Right atrium auricular region (tissue), 2 donors: ENCODE measurements around the gene CLCA2. TPM values are rescaled to one million over a fixed set of nuclear protein-coding genes. Genes with fewer than 3 reads are reported as not detected.

Experiments
- DNase-seq: peaks from one replicate; pipeline ENCODE4 v3.0.0-alpha.2; 2019; ENCODE audit warnings: low spot score
- H3K27ac ChIP-seq, 2 donors: fragments of 200-600 bp; sonication (generic); 1 replicate in 1 of 2; 2 replicates in 1 of 2; pipeline ENCODE4 v1.5.1; 2016 to 2019
- H3K27me3 ChIP-seq, 2 donors: fragments of 200-600 bp; sonication (generic); one replicate each; pipeline versions ENCODE4 v1.5.1 to v1.6.0; 2017 to 2019
- H3K36me3 ChIP-seq: fragments of 200-600 bp; sonication (generic); one replicate; pipeline ENCODE4 v1.5.1; 2016
- H3K4me1 ChIP-seq, 2 donors: fragments of 200-600 bp; sonication (generic); one replicate each; pipeline versions ENCODE4 v1.5.1 to v1.6.0; 2017 to 2019
- H3K4me3 ChIP-seq, 2 donors: fragments of 200-600 bp; sonication (generic); 1 replicate in 1 of 2; 2 replicates in 1 of 2; pipeline ENCODE4 v1.5.1; 2017 to 2019; ENCODE audit warnings: mild to moderate bottlenecking in 1 of 2, moderate library complexity in 1 of 2
- H3K9me3 ChIP-seq, 2 donors: fragments of 200-600 bp; sonication (generic); one replicate each; pipeline ENCODE4 v1.5.1; 2019
- CTCF ChIP-seq, 2 donors: fragments of 200-600 bp; sonication (generic); IDR thresholded peaks; one replicate each; pipeline ENCODE4 v1.5.1; 2019; ENCODE audit warnings: antibody characterized with exemption in 2 of 2
- total RNA-seq, 2 donors: library from RNA; depleted of rRNA; stranded (reverse); fragments of >200 nt; gene quantifications; one replicate each; pipeline ENCODE4 v1.1.0, GENCODE V29; 2016

Gene CLCA2
- total RNA-seq, 2 donors from 2014 or later = not detected

GRCh38 chr1:86430376-86430775, 6.4 kb downstream of the CLCA2 start:
- Histone ChIP-seq H3K4me3 (no peak overlapping the region), H3K9me3 (no peaks in the 10 kb centered on the region), H3K27me3 (no peaks in the 10 kb centered on the region), H3K4me1 (peaks cover 0 to 13% of the 10 kb centered on the region in 2 donors), H3K27ac (peak overlapping the region; percentile 42 to 57), H3K36me3 (no peaks in the 10 kb centered on the region)
- no peak for TF ChIP-seq CTCF (IDR thresholded peaks at IDR 0.05)
- no peak for DNase-seq

- Histone ChIP-seq H3K4me3 (no peak overlapping the region), H3K9me3 (no peaks in the 10 kb centered on the region), H3K4me1 (peaks cover 0 to 13% of the 10 kb centered on the region in 2 donors), H3K27ac (no peak overlapping the region), H3K36me3 (no peaks in the 10 kb centered on the region), H3K27me3 (no peaks in the 10 kb centered on the region)
- DNase-seq = no peak
- no peak for TF ChIP-seq CTCF (IDR thresholded peaks at IDR 0.05)
Observed at GRCh38 chr1:86434059-86434458, 10.1 kb downstream of the CLCA2 start.

- Histone ChIP-seq H3K4me3 (no peak overlapping the region), H3K36me3 (no peaks in the 10 kb centered on the region), H3K27me3 (no peaks in the 10 kb centered on the region), H3K9me3 (no peaks in the 10 kb centered on the region), H3K4me1 (peaks cover 0 to 3% of the 10 kb centered on the region in 2 donors), H3K27ac (no peak overlapping the region)
- TF ChIP-seq CTCF (IDR thresholded peaks at IDR 0.05) = no peak
- DNase-seq = no peak
Observed at GRCh38 chr1:86435327-86435726, 11.4 kb downstream of the CLCA2 start.

- TF ChIP-seq CTCF (IDR thresholded peaks at IDR 0.05) = no peak
Observed at GRCh38 chr1:86436041-86436440, 12.1 kb downstream of the CLCA2 start.

GRCh38 chr1:86441581-86441980, 17.6 kb downstream of the CLCA2 start:
- no peaks in the 10 kb centered on the region for H3K9me3 ChIP-seq
- no peak overlapping the region for H3K27ac ChIP-seq
- no peaks in the 10 kb centered on the region for H3K27me3 ChIP-seq
- H3K36me3 ChIP-seq = no peaks in the 10 kb centered on the region
- no peak overlapping the region for H3K4me3 ChIP-seq
- no peak for TF ChIP-seq CTCF (IDR thresholded peaks at IDR 0.05)
- no peaks in the 10 kb centered on the region for H3K4me1 ChIP-seq
- no peak for DNase-seq

More at GRCh38 chr1:86436041-86436440, 12.1 kb downstream of the CLCA2 start:
- H3K27ac ChIP-seq = no peak overlapping the region
- no peaks in the 10 kb centered on the region for H3K4me1 ChIP-seq
- no peaks in the 10 kb centered on the region for H3K36me3 ChIP-seq
- DNase-seq = no peak
- H3K4me3 ChIP-seq = no peak overlapping the region
- no peaks in the 10 kb centered on the region for H3K9me3 ChIP-seq
- no peaks in the 10 kb centered on the region for H3K27me3 ChIP-seq

- Histone ChIP-seq H3K27me3 (no peaks in the 10 kb centered on the region), H3K9me3 (no peaks in the 10 kb centered on the region), H3K4me3 (no peak overlapping the region), H3K4me1 (no peaks in the 10 kb centered on the region), H3K36me3 (no peaks in the 10 kb centered on the region), H3K27ac (no peak overlapping the region)
- TF ChIP-seq CTCF (IDR thresholded peaks at IDR 0.05) = no peak
- no peak for DNase-seq
Observed at GRCh38 chr1:86441997-86442396, 18.0 kb downstream of the CLCA2 start.
